Type B pancreatic cell (in vitro differentiated cells): ENCODE data around the gene EXOC7. TPM values are rescaled to one million over a fixed set of nuclear protein-coding genes. Genes with fewer than 3 reads are reported as not detected.

Experiments used
- DNase-seq: peaks from one replicate; pipeline ENCODE4 v3.0.0; 2021; ENCODE audit warnings: mixed read lengths; ENCODE audit not compliant: unreplicated experiment; ENCODE audit errors: extremely low spot score
- H3K27ac Mint-ChIP-seq: 2 replicates; pipeline ENCODE4 v1.8.0; 2021; ENCODE audit warnings: mild to moderate bottlenecking, mixed read lengths
- H3K27me3 Mint-ChIP-seq: 2 replicates; pipeline ENCODE4 v1.8.0; 2021; ENCODE audit warnings: mixed read lengths
- H3K36me3 Mint-ChIP-seq: 2 replicates; pipeline ENCODE4 v1.8.0; 2021; ENCODE audit warnings: mixed read lengths
- H3K4me1 Mint-ChIP-seq: one replicate; pipeline ENCODE4 v1.8.0; 2021; ENCODE audit warnings: mixed read lengths; ENCODE audit not compliant: unreplicated experiment
- H3K4me3 Mint-ChIP-seq: 2 replicates; pipeline ENCODE4 v1.8.0; 2021; ENCODE audit warnings: mild to moderate bottlenecking, mixed read lengths
- H3K9me3 Mint-ChIP-seq: 2 replicates; pipeline ENCODE4 v1.8.0; 2021; ENCODE audit warnings: mixed read lengths
- CTCF ChIP-seq: fragments of 200-600 bp; sonication (generic); conservative IDR thresholded peaks from 2 replicates; pipeline ENCODE4 v1.5.0; 2021; ENCODE audit warnings: antibody characterized with exemption, mild to moderate bottlenecking
- total RNA-seq: library from RNA; stranded (reverse); gene quantifications from 2 replicates; pipeline ENCODE4 v1.2.1, GENCODE V29; 2021; ENCODE audit warnings: low replicate concordance

Gene EXOC7
- total RNA-seq, 1 donor from 2014 or later: 201 TPM

DNA sequence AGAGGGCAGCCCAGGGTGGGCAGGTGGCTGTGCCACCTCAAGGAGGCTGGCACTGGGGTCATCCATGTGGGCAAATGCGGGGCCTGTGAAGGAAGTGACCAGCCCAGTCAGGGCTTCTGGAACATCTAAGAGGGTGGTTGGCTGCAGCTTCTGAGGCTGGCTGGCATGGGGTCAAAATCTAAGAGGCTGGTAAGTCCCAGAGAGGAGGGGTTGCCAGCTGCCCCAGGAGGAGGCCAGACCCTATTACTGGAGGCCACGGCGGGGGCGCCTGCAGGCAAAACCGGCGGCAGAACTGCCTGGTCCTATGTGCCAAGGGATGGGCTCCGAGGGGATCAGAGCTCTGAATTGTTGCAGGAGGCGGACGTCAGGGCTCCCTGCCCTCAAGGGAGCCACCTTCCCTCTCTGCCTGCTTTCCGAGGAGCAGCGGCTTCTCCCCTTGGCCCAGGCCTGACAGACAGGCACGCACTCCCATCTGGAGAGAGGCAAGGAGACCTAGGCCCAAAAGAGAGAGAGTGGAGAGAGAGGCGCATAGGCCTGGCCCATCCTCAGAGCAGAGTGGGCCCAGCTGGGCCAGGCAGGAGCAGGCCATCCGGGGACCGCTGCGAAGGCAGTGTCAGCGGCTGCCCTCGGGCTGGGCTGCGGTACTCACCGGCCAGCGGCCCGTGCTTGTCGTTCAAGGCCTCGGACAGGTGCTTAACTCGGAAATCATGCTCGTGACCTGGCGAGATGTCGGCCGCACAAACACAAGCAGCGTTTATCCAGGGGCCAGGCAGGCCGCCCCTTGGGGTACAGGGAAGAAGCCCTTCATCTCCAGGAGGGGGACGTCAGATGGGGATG lies 13.7 kb downstream of the EXOC7 start:
- Mint-ChIP-seq H3K27ac (no peak overlapping the region), H3K27me3 (no peaks in the 10 kb centered on the region), H3K36me3 (no peaks in the 10 kb centered on the region), H3K4me3 (no peak overlapping the region), H3K9me3 (no peaks in the 10 kb centered on the region), H3K4me1 (no peaks in the 10 kb centered on the region)
- peak; percentile 64 for DNase-seq
- TF ChIP-seq CTCF: no peak

- H3K27ac Mint-ChIP-seq: no peak overlapping the region
- peak; percentile 64 for DNase-seq
- no peaks in the 10 kb centered on the region for H3K9me3 Mint-ChIP-seq
- no peak for TF ChIP-seq CTCF
- H3K36me3 Mint-ChIP-seq: peaks cover 5% of the 10 kb centered on the region
- H3K4me1 Mint-ChIP-seq: no peaks in the 10 kb centered on the region
- no peak overlapping the region for H3K4me3 Mint-ChIP-seq
- H3K27me3 Mint-ChIP-seq: no peaks in the 10 kb centered on the region
Measured at GRCh38 chr17:76088868-76089576, 14.6 kb downstream of the EXOC7 start.

- peak; percentile 62 for DNase-seq
- H3K36me3 Mint-ChIP-seq: peaks cover 5% of the 10 kb centered on the region
- no peak overlapping the region for H3K4me3 Mint-ChIP-seq
Measured at GRCh38 chr17:76088041-76088867, 15.3 kb downstream of the EXOC7 start.

DNA sequence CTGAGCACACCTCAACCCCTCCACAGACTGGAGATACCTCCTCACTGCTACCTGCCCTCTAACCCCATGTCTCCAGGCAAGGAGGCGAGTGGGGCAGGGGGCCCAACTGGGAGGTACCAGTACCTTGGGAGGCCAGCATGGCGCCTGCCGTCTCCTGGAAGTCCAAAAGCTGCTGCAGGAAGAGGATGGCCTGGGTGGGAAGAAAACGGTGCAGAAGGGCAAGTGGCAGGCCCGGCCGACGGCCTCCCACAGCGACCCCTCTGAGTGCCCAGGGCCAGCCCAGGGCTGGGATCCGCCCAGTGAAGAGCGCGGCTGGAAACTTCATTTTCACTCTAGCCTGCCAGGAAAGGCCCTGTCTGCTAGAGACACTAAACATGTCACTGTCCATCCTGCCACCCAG lies 16.1 kb downstream of the EXOC7 start:
- Mint-ChIP-seq H3K9me3 (no peaks in the 10 kb centered on the region), H3K27ac (no peak overlapping the region), H3K4me3 (no peak overlapping the region), H3K36me3 (peaks cover 5% of the 10 kb centered on the region), H3K27me3 (no peaks in the 10 kb centered on the region), H3K4me1 (peaks cover 4% of the 10 kb centered on the region)
- DNase-seq: no peak
- TF ChIP-seq CTCF: no peak

More at GRCh38 chr17:76088041-76088867, 15.3 kb downstream of the EXOC7 start:
- TF ChIP-seq CTCF: peak; percentile 38
- Mint-ChIP-seq H3K4me1 (no peaks in the 10 kb centered on the region), H3K9me3 (no peaks in the 10 kb centered on the region), H3K27me3 (no peaks in the 10 kb centered on the region), H3K27ac (no peak overlapping the region)

DNA sequence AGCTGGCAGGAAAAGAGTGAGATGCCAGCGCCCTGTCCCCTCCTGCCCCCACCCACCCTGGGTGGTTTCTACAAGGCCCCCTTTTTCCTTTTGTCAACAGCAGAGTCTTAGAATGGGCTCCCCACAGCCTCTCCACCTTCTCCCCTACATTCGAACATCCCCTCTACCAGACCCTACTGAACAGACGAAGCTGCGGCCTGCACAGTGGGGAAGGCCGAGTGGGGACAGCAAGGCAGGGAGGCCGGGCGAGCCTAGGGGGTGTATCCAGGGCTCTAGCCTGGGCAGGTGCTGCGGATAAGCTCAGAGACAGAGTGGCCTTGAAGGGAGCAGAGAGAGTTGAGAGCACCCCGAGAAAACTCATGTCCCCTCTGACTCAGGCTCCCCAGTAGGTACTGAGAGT lies 17.2 kb downstream of the EXOC7 start:
- H3K9me3 Mint-ChIP-seq: no peaks in the 10 kb centered on the region
- peaks cover 4% of the 10 kb centered on the region for H3K27me3 Mint-ChIP-seq
- TF ChIP-seq CTCF: no peak
- peaks cover 7% of the 10 kb centered on the region for H3K4me1 Mint-ChIP-seq
- H3K27ac Mint-ChIP-seq: no peak overlapping the region
- peaks cover 5% of the 10 kb centered on the region for H3K36me3 Mint-ChIP-seq
- H3K4me3 Mint-ChIP-seq: no peak overlapping the region
- no peak for DNase-seq
